ENCODE data around the gene TINAG. TPM values are rescaled to one million over a fixed set of nuclear protein-coding genes. Genes with fewer than 3 reads are reported as not detected.

TINAG gene
- total RNA-seq, 2 donors from 2014 or later: not detected

GRCh38 chr6:54307439-54307910 is 766 bp upstream of the TINAG start:
- Histone ChIP-seq H3K36me3 (no peaks in the 10 kb centered on the region), H3K27me3 (replicated peaks; ENCODE audit: insufficient read depth) (no peaks in the 10 kb centered on the region), H3K27ac (no peak overlapping the region), H3K4me3 (no peak overlapping the region), H3K9me3 (no peaks in the 10 kb centered on the region), H3K4me1 (ENCODE audit: control insufficient read depth in 1 of 2, low read depth in 2 of 2) (no peaks in the 10 kb centered on the region)
- TF ChIP-seq, protein P1, sequence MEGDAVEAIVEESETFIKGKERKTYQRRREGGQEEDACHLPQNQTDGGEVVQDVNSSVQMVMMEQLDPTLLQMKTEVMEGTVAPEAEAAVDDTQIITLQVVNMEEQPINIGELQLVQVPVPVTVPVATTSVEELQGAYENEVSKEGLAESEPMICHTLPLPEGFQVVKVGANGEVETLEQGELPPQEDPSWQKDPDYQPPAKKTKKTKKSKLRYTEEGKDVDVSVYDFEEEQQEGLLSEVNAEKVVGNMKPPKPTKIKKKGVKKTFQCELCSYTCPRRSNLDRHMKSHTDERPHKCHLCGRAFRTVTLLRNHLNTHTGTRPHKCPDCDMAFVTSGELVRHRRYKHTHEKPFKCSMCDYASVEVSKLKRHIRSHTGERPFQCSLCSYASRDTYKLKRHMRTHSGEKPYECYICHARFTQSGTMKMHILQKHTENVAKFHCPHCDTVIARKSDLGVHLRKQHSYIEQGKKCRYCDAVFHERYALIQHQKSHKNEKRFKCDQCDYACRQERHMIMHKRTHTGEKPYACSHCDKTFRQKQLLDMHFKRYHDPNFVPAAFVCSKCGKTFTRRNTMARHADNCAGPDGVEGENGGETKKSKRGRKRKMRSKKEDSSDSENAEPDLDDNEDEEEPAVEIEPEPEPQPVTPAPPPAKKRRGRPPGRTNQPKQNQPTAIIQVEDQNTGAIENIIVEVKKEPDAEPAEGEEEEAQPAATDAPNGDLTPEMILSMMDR (IDR thresholded peaks at IDR 0.05): no peak
- DNase-seq (ENCODE audit: low spot score): no peak
- ATAC-seq (ENCODE audit: insufficient number of reproducible peaks, low FRiP score, low read depth): no peak

- no peaks in the 10 kb centered on the region for H3K27me3 ChIP-seq (replicated peaks; ENCODE audit: insufficient read depth)
- no peak for ATAC-seq (ENCODE audit: insufficient number of reproducible peaks, low FRiP score, low read depth)
- H3K9me3 ChIP-seq: no peaks in the 10 kb centered on the region
- TF ChIP-seq, protein P1 (IDR thresholded peaks at IDR 0.05): no peak
- H3K4me3 ChIP-seq: no peak overlapping the region
- DNase-seq (ENCODE audit: low spot score): no peak
- H3K36me3 ChIP-seq: no peaks in the 10 kb centered on the region
- H3K27ac ChIP-seq: no peak overlapping the region
- H3K4me1 ChIP-seq (ENCODE audit: control insufficient read depth in 1 of 2, low read depth in 2 of 2): no peaks in the 10 kb centered on the region
These were observed 710 bp downstream of the TINAG start for GRCh38 chr6:54308986-54309315.

- no peak overlapping the region for H3K27ac ChIP-seq
- TF ChIP-seq, protein P1 (IDR thresholded peaks at IDR 0.05): no peak
- no peaks in the 10 kb centered on the region for H3K9me3 ChIP-seq
- no peaks in the 10 kb centered on the region for H3K27me3 ChIP-seq (replicated peaks; ENCODE audit: insufficient read depth)
- ATAC-seq (ENCODE audit: insufficient number of reproducible peaks, low FRiP score, low read depth) (no peak), DNase-seq (ENCODE audit: low spot score) (no peak)
- no peaks in the 10 kb centered on the region for H3K36me3 ChIP-seq
- H3K4me1 ChIP-seq (ENCODE audit: control insufficient read depth in 1 of 2, low read depth in 2 of 2): no peaks in the 10 kb centered on the region
- H3K4me3 ChIP-seq: no peak overlapping the region
These were observed 2.3 kb downstream of the TINAG start for GRCh38 chr6:54310377-54311152.

DNA sequence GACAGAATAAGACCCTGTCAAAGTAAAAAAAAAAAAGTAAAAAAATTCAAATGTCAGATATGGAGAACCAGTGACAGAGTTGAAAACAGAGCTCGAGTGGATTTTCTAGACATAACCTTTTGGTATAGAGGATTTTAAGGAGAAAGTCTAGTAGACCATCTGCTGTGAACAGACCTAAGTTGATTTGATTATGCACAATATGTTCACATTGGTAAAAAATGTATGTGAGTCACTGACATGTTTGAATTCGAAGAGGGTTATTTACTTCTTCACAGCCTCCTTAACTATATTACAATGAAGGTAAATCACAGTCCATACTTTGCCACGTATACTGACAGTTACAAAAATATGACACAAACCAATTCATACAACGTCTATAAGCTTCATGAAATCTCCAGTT is 7.4 kb downstream of the TINAG start:
- Histone ChIP-seq H3K27ac (no peak overlapping the region), H3K36me3 (no peaks in the 10 kb centered on the region), H3K4me3 (no peak overlapping the region), H3K27me3 (replicated peaks; ENCODE audit: insufficient read depth) (no peaks in the 10 kb centered on the region), H3K4me1 (ENCODE audit: control insufficient read depth in 1 of 2, low read depth in 2 of 2) (no peaks in the 10 kb centered on the region), H3K9me3 (no peaks in the 10 kb centered on the region)
- DNase-seq (ENCODE audit: low spot score): no peak
- TF ChIP-seq, protein P1 (IDR thresholded peaks at IDR 0.05): no peak
- ATAC-seq (ENCODE audit: insufficient number of reproducible peaks, low FRiP score, low read depth): no peak

DNA sequence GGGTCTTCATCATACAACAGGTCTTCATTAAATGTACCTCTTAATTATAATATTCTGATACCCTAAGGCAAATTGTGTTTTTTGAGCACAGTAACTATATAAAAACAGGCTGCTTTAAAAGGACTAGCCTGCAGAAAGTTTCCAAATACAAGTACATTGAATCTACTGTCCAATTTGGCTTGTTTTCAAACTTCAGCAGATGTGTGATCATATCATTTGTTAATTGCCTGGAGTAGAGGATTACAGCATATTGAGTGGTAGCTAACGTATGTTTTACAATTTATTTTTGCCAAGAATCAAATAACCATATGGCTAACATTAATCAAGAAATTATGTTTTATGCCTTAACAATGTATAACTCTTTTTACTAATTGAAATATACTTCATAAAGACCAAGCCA is 12.6 kb downstream of the TINAG start:
- H3K36me3 ChIP-seq: no peaks in the 10 kb centered on the region
- TF ChIP-seq, protein P1 (IDR thresholded peaks at IDR 0.05): no peak
- no peaks in the 10 kb centered on the region for H3K9me3 ChIP-seq
- H3K4me3 ChIP-seq: no peak overlapping the region
- H3K27ac ChIP-seq: no peak overlapping the region
- no peaks in the 10 kb centered on the region for H3K27me3 ChIP-seq (replicated peaks; ENCODE audit: insufficient read depth)
- DNase-seq (ENCODE audit: low spot score): no peak
- ATAC-seq (ENCODE audit: insufficient number of reproducible peaks, low FRiP score, low read depth): no peak
- H3K4me1 ChIP-seq (ENCODE audit: control insufficient read depth in 1 of 2, low read depth in 2 of 2): no peaks in the 10 kb centered on the region
